Esophagus (tissue), 2 donors: Measurements from ENCODE around the gene SMOC1. TPM values are rescaled to one million over a fixed set of nuclear protein-coding genes. Genes with fewer than 3 reads are reported as not detected.

Experiments
- H3K27ac ChIP-seq, 2 donors: one replicate each; pipeline ENCODE4 v1.5.1; 2013; ENCODE audit warnings: low read depth in 2 of 2, mild to moderate bottlenecking in 2 of 2, inconsistent platforms in 1 of 2, low read length in 1 of 2, moderate library complexity in 1 of 2
- H3K27me3 ChIP-seq, 2 donors: one replicate each; pipeline ENCODE4 v1.6.1; 2013; ENCODE audit warnings: low read length in 2 of 2, control low read depth in 1 of 2, mild to moderate bottlenecking in 1 of 2; ENCODE audit not compliant: insufficient read depth in 2 of 2, control insufficient read depth in 1 of 2
- H3K36me3 ChIP-seq, 2 donors: one replicate each; pipeline ENCODE4 v1.6.1; 2013; ENCODE audit warnings: low read length in 1 of 2; ENCODE audit not compliant: control insufficient read depth in 2 of 2, insufficient read depth in 2 of 2
- H3K4me1 ChIP-seq, 2 donors: one replicate each; pipeline ENCODE4 v1.6.1; 2013; ENCODE audit warnings: low read length in 1 of 2; ENCODE audit not compliant: control insufficient read depth in 2 of 2, insufficient read depth in 2 of 2
- H3K4me3 ChIP-seq, 2 donors: one replicate each; pipeline ENCODE4 v1.5.1; 2013; ENCODE audit warnings: low read length in 2 of 2, mild to moderate bottlenecking in 2 of 2, low read depth in 1 of 2, moderate library complexity in 1 of 2
- H3K9me3 ChIP-seq, 2 donors: one replicate each; pipeline ENCODE4 v1.6.1; 2013; ENCODE audit warnings: mild to moderate bottlenecking in 2 of 2, low read depth in 1 of 2, low read length in 1 of 2, moderate library complexity in 1 of 2; ENCODE audit not compliant: control insufficient read depth in 2 of 2, insufficient read depth in 1 of 2
- WGBS, 2 donors: extraction: QIAGEN DNeasy Blood & Tissue Kit; methylation state at CpG; one replicate each; pipeline ENCODE4 v1.1.7; 2013; 5-methylcytosine and 5-hydroxymethylcytosine counted together
- polyA plus RNA-seq, 2 donors: library from polyadenylated mRNA; stranded (reverse); fragments of 200-250 nt; gene quantifications; one replicate each; pipeline ENCODE4 v1.2.3, GENCODE V29; 2013
- donor health status: healthy with polysubstance abuse.
- donor health status: Bipolar disorder and iron deficiency.

SMOC1 gene
- polyA plus RNA-seq, 2 donors, result 0.04 to 0.16 TPM

GRCh38 chr14:70033561-70033960 lies 154.3 kb downstream of the SMOC1 start:
- Histone ChIP-seq H3K4me3 (no peak overlapping the region), H3K9me3 (peaks cover 0 to 2% of the 10 kb centered on the region in 2 donors), H3K36me3 (no peaks in the 10 kb centered on the region), H3K4me1 (no peaks in the 10 kb centered on the region), H3K27ac (no peak overlapping the region), H3K27me3 (no peaks in the 10 kb centered on the region)
- WGBS, 2 donors, result 86 to 89% methylated on average over 2 of the region's 2 CpGs

GRCh38 chr14:70034257-70034656 lies 155.0 kb downstream of the SMOC1 start:
- H3K9me3 ChIP-seq, result peaks cover 0 to 2% of the 10 kb centered on the region in 2 donors
- no peaks in the 10 kb centered on the region for H3K36me3 ChIP-seq
- no peaks in the 10 kb centered on the region for H3K4me1 ChIP-seq
- WGBS, 2 donors, result 86 to 94% methylated on average over 3 of the region's 3 CpGs
- H3K4me3 ChIP-seq, result no peak overlapping the region
- no peak overlapping the region for H3K27ac ChIP-seq
- no peaks in the 10 kb centered on the region for H3K27me3 ChIP-seq

- Histone ChIP-seq H3K9me3 (peaks cover 2% of the 10 kb centered on the region in 2 donors), H3K4me3 (no peak overlapping the region), H3K27me3 (peaks cover 0 to 3% of the 10 kb centered on the region in 2 donors), H3K27ac (no peak overlapping the region), H3K36me3 (no peaks in the 10 kb centered on the region), H3K4me1 (no peaks in the 10 kb centered on the region)
- WGBS, 2 donors, result 60 to 68% methylated on average over 1 of the region's 1 CpG
These were observed 157.4 kb downstream of the SMOC1 start for GRCh38 chr14:70036665-70037064.

- Histone ChIP-seq H3K9me3 (peaks cover 0 to 2% of the 10 kb centered on the region in 2 donors), H3K27ac (no peak overlapping the region), H3K27me3 (peaks cover 0 to 3% of the 10 kb centered on the region in 2 donors), H3K4me3 (no peak overlapping the region), H3K36me3 (no peaks in the 10 kb centered on the region), H3K4me1 (no peaks in the 10 kb centered on the region)
- WGBS, 2 donors, result 85 to 100% methylated on average over 2 of the region's 2 CpGs
These were observed 163.8 kb downstream of the SMOC1 start for GRCh38 chr14:70043001-70043400.

GRCh38 chr14:70045310-70045709 lies 166.1 kb downstream of the SMOC1 start:
- H3K4me3 ChIP-seq, result no peak overlapping the region
- no peaks in the 10 kb centered on the region for H3K36me3 ChIP-seq
- 57 to 61% methylated on average over 4 of the region's 4 CpGs for WGBS, 2 donors
- no peak overlapping the region for H3K27ac ChIP-seq
- no peaks in the 10 kb centered on the region for H3K4me1 ChIP-seq
- peaks cover 0 to 3% of the 10 kb centered on the region in 2 donors for H3K27me3 ChIP-seq
- peaks cover 0 to 2% of the 10 kb centered on the region in 2 donors for H3K9me3 ChIP-seq

- H3K9me3 ChIP-seq, result no peaks in the 10 kb centered on the region
These were observed 166.8 kb downstream of the SMOC1 start for GRCh38 chr14:70045844-70046535.

GRCh38 chr14:70047598-70048312 lies 168.5 kb downstream of the SMOC1 start:
- 40 to 46% methylated on average over 3 of the region's 3 CpGs for WGBS, 2 donors
- no peak overlapping the region for H3K4me3 ChIP-seq
- no peaks in the 10 kb centered on the region for H3K4me1 ChIP-seq
- H3K27ac ChIP-seq, result no peak overlapping the region
- no peaks in the 10 kb centered on the region for H3K9me3 ChIP-seq
- no peaks in the 10 kb centered on the region for H3K27me3 ChIP-seq
- H3K36me3 ChIP-seq, result no peaks in the 10 kb centered on the region

More at GRCh38 chr14:70045844-70046535, 166.8 kb downstream of the SMOC1 start:
- 32 to 41% methylated on average over 22 of the region's 22 CpGs for WGBS, 2 donors
- H3K36me3 ChIP-seq, result no peaks in the 10 kb centered on the region
- H3K4me3 ChIP-seq, result no peak overlapping the region
- H3K4me1 ChIP-seq, result no peaks in the 10 kb centered on the region
- no peaks in the 10 kb centered on the region for H3K27me3 ChIP-seq
- H3K27ac ChIP-seq, result no peak overlapping the region

GRCh38 chr14:70048313-70048654 lies 169.1 kb downstream of the SMOC1 start:
- H3K4me1 ChIP-seq, result no peaks in the 10 kb centered on the region
- H3K36me3 ChIP-seq, result no peaks in the 10 kb centered on the region
- H3K27ac ChIP-seq, result no peak overlapping the region
- H3K27me3 ChIP-seq, result no peaks in the 10 kb centered on the region
- no peaks in the 10 kb centered on the region for H3K9me3 ChIP-seq
- WGBS, 2 donors, result 51 to 75% methylated on average over 1 of the region's 1 CpG
- no peak overlapping the region for H3K4me3 ChIP-seq

- no peaks in the 10 kb centered on the region for H3K36me3 ChIP-seq
- H3K27me3 ChIP-seq, result no peaks in the 10 kb centered on the region
- no peak overlapping the region for H3K4me3 ChIP-seq
- H3K9me3 ChIP-seq, result no peaks in the 10 kb centered on the region
- no peak overlapping the region for H3K27ac ChIP-seq
- 49 to 64% methylated on average over 3 of the region's 3 CpGs for WGBS, 2 donors
- H3K4me1 ChIP-seq, result no peaks in the 10 kb centered on the region
These were observed 170.4 kb downstream of the SMOC1 start for GRCh38 chr14:70049605-70050004.

GRCh38 chr14:70050136-70050535 lies 170.9 kb downstream of the SMOC1 start:
- WGBS, 2 donors, result 73 to 74% methylated on average over 4 of the region's 4 CpGs
- no peak overlapping the region for H3K27ac ChIP-seq
- no peaks in the 10 kb centered on the region for H3K9me3 ChIP-seq
- H3K27me3 ChIP-seq, result no peaks in the 10 kb centered on the region
- H3K4me1 ChIP-seq, result no peaks in the 10 kb centered on the region
- no peak overlapping the region for H3K4me3 ChIP-seq
- no peaks in the 10 kb centered on the region for H3K36me3 ChIP-seq
